ENCODE measurements around the gene GFI1B. TPM values are rescaled to one million over a fixed set of nuclear protein-coding genes. Genes with fewer than 3 reads are reported as not detected.
A peak's percentile ranks its signal among the peaks of the same experiment; 100 is the strongest.

The GFI1B gene
- total RNA-seq, 2 donors from 2014 or later = not detected

DNA sequence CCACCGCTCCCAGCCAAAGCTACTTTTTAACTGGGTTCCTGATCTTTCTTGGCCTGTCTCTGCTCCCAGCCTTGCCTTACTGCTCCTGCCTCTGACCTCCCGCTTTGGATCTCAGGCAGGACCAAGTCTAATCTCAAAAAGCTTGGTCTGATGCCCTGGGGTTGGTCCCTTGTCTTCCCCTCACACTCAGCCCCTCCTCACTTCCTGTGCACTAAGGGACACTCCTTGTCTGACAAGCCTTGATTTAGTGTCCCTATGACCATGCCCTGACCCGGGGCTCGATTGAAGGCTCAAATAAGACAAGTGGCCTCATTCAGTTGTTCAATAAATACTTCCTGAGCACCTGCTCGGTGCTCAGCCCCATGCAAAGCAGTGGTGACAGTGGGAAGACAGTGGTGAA lies 48.6 kb downstream of the GFI1B start:
- Histone ChIP-seq H3K9me3 (no peaks in the 10 kb centered on the region), H3K4me3 (no peak overlapping the region), H3K4me1 (peaks cover 29% of the 10 kb centered on the region), H3K36me3 (replicated peaks in 1 of 2; ENCODE audit: insufficient read depth in 1 of 2, low read depth in 2 of 2) (no peaks in the 10 kb centered on the region), H3K27me3 (no peaks in the 10 kb centered on the region), H3K27ac (no peak overlapping the region)
- TF ChIP-seq POLR2A (IDR thresholded peaks at IDR 0.05) = no peak
- TF ChIP-seq, protein P1, sequence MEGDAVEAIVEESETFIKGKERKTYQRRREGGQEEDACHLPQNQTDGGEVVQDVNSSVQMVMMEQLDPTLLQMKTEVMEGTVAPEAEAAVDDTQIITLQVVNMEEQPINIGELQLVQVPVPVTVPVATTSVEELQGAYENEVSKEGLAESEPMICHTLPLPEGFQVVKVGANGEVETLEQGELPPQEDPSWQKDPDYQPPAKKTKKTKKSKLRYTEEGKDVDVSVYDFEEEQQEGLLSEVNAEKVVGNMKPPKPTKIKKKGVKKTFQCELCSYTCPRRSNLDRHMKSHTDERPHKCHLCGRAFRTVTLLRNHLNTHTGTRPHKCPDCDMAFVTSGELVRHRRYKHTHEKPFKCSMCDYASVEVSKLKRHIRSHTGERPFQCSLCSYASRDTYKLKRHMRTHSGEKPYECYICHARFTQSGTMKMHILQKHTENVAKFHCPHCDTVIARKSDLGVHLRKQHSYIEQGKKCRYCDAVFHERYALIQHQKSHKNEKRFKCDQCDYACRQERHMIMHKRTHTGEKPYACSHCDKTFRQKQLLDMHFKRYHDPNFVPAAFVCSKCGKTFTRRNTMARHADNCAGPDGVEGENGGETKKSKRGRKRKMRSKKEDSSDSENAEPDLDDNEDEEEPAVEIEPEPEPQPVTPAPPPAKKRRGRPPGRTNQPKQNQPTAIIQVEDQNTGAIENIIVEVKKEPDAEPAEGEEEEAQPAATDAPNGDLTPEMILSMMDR (IDR thresholded peaks at IDR 0.05) = no peak
- ATAC-seq (no peak), DNase-seq (no peak)
- intact Hi-C loops (cut with DNase I) = no loop called here
- 45 to 46% methylated on average over 4 to 5 of the region's 5 CpGs for WGBS, 2 donors

DNA sequence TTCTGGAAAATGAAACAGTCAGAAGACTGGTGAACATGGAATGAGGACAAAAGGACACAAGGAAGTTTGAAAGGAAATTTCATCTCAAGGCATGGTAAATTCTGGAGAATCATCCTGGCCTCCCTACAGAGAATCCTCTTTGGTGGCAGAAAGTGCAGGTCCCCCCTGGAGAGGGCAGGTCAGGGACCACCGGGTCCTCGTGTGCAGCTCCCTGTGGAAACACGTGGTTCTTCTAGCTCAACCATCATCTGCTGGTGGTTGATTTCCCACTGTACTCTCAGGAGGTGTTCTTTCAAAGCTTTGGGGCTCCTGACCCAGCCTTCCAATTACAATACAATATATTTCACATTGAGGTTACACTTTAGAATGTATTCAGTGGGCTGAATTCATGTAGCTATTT lies 49.7 kb downstream of the GFI1B start:
- H3K36me3 ChIP-seq (replicated peaks in 1 of 2; ENCODE audit: insufficient read depth in 1 of 2, low read depth in 2 of 2) = no peaks in the 10 kb centered on the region
- WGBS, 2 donors = 67 to 70% methylated on average over 3 of the region's 3 CpGs
- no peaks in the 10 kb centered on the region for H3K27me3 ChIP-seq
- H3K27ac ChIP-seq = no peak overlapping the region
- TF ChIP-seq POLR2A (IDR thresholded peaks at IDR 0.05) = no peak
- TF ChIP-seq, protein P1 (IDR thresholded peaks at IDR 0.05) = no peak
- no peak for DNase-seq
- peaks cover 33% of the 10 kb centered on the region for H3K4me1 ChIP-seq
- intact Hi-C loops (cut with DNase I) = no loop called here
- no peak overlapping the region for H3K4me3 ChIP-seq
- H3K9me3 ChIP-seq = no peaks in the 10 kb centered on the region
- no peak for ATAC-seq

DNA sequence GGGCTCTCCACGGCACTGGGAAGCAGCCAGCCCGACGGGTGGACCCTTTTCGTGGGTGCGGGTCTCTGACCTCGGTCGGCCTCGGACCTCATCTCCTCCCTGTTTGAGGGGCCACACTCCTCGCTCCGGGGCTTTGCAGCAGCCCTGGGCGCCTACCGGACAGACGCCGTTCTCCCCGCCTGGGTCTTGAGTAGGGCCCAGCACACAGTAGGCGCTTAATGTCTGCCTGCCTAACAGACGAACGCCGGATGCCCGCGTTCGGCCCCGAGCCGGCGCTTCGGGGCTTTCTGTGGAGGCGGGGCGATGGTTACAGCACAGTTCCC lies 51.5 kb downstream of the GFI1B start:
- WGBS, 2 donors = 0 to 1% methylated on average over 22 to 27 of the region's 28 CpGs
- TF ChIP-seq POLR2A (IDR thresholded peaks at IDR 0.05) = no peak
- TF ChIP-seq, protein P1 (IDR thresholded peaks at IDR 0.05) = no peak
- ATAC-seq (no peak), DNase-seq (peak in 1 of 4 donors; percentile 27)
- intact Hi-C loops (cut with DNase I) = loop anchor here (10.0 kb wide), 1 partner anchor 305 kb away; the partner anchor contains the start of gene SURF6
- Histone ChIP-seq H3K36me3 (replicated peaks in 1 of 2; ENCODE audit: insufficient read depth in 1 of 2, low read depth in 2 of 2) (no peaks in the 10 kb centered on the region), H3K27me3 (no peaks in the 10 kb centered on the region), H3K4me1 (peaks cover 38% of the 10 kb centered on the region), H3K27ac (peak overlapping the region; percentile 35 to 94 (median 78)), H3K4me3 (peak overlapping the region; percentile 55 to 81), H3K9me3 (no peaks in the 10 kb centered on the region)

DNA sequence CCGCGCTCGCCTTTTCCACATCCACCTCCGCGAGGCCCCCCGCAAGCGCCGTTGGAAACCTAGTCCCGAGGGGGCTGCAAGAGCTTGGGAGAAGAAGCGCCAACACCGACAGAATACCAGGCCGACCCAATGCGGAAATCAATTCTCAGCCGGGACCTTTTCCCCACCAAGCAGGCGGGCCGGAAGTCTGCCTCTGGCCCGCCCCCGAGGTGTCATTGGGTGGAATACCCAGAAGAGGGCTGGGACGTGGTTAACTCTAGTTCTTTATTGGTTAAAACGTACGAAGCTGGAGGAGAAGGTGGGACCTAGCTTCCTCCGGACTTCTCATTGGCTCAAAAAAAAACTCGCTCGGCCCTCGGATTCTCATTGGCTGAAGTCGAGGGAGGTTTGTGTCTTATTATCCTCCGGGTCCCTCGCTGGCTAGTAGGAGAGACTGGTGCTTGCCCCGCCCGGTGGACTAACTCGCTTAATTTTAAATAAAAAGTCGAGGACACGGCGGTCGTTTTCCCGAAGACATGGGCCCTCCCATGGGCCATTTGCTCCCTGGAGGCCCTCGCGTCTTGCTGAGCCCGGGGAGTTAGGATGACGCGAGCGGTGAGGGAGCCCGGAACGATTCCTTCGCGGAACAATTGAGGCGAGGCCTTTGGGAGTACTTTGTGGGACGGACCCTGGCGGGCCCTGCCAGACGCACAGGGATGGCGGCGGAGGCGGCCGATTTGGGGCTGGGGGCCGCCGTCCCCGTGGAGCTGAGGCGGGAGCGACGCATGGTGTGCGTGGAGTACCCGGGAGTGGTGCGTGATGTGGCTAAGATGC lies 52.0 kb downstream of the GFI1B start, which contains the start of gene GTF3C5:
GTF3C5 (plus strand) TSS at position 681 of the 813 bp plus-strand sequence; CDS start at position 696, 15 bp downstream.
- no peaks in the 10 kb centered on the region for H3K36me3 ChIP-seq (replicated peaks in 1 of 2; ENCODE audit: insufficient read depth in 1 of 2, low read depth in 2 of 2)
- peaks cover 38% of the 10 kb centered on the region for H3K4me1 ChIP-seq
- no peaks in the 10 kb centered on the region for H3K9me3 ChIP-seq
- ATAC-seq (peak; percentile 99), DNase-seq (peak; percentile 92 to 97 (median 94))
- whole genome bisulfite sequencing, 2 donors = 0 to 2% methylated on average over 28 to 62 of the region's 63 CpGs
- TF ChIP-seq, protein P1 (IDR thresholded peaks at IDR 0.05) = peak in 4 of 7 experiments; percentile 18 to 39 (median 26)
- TF ChIP-seq POLR2A (IDR thresholded peaks at IDR 0.05) = peak; percentile 19 to 79 (median 70)
- intact Hi-C loops (cut with DNase I) = loop anchor here (10.0 kb wide), 1 partner anchor 304 kb away; the partner anchor contains the start of gene SURF6
- no peaks in the 10 kb centered on the region for H3K27me3 ChIP-seq
- H3K27ac ChIP-seq = peak within 1 kb of the TSS; percentile 72 to 94 (median 84)
- peak within 1 kb of the TSS; percentile 55 to 81 for H3K4me3 ChIP-seq
